Activated naive CD8-positive, alpha-beta T cell treated with anti-CD3 and anti-CD28 coated beads, Interleukin-2, amount 50 U/mL, for 24 hours (primary cell): Measurements from ENCODE around the gene CDC37.

Experiments used
- ATAC-seq: fragments of 150-1000 bp; cut with Tn5 transposase; one replicate; pipeline ENCODE4 v1.10.0; 2021
- DNase-seq: peaks from one replicate; pipeline ENCODE4 v3.0.0; 2021
- H3K27ac Mint-ChIP-seq: one replicate; pipeline ENCODE4 v1.8.0; 2021; ENCODE audit warnings: mild to moderate bottlenecking, mixed read lengths
- H3K27me3 Mint-ChIP-seq: one replicate; pipeline ENCODE4 v1.8.0; 2021; ENCODE audit warnings: mixed read lengths
- H3K36me3 Mint-ChIP-seq: one replicate; pipeline ENCODE4 v1.8.0; 2021; ENCODE audit warnings: low read depth, mixed read lengths
- H3K4me1 Mint-ChIP-seq: one replicate; pipeline ENCODE4 v1.8.0; 2021; ENCODE audit warnings: mixed read lengths
- H3K4me3 Mint-ChIP-seq: one replicate; pipeline ENCODE4 v1.8.0; 2021; ENCODE audit warnings: mild to moderate bottlenecking, moderate library complexity, mixed read lengths
- H3K9me3 Mint-ChIP-seq: one replicate; pipeline ENCODE4 v1.8.0; 2021; ENCODE audit warnings: mixed read lengths

Gene CDC37

DNA sequence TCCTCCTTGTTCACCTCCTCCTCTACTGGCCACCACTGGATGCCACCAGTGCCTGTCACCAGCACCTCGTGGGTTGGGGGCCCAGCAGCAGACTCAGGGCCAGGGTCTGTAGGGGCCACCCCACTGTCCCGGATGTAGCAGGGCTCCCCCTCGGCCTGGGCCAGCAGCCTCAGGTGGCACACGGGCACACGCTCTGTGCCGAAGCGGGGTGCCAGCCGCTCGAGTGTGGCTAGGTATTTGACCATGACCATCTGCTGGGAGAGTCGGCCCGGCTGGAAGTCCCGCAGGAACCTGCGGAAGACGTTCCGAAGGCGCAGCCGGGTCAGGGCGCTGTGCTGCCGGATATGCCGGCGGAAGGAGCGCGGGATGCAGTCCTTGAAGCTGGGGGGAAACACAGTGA lies 37.8 kb downstream of the CDC37 start:
- Mint-ChIP-seq H3K4me3 (no peak overlapping the region), H3K4me1 (peaks cover 9% of the 10 kb centered on the region), H3K27ac (no peak overlapping the region), H3K27me3 (no peaks in the 10 kb centered on the region), H3K9me3 (no peaks in the 10 kb centered on the region), H3K36me3 (peaks cover 34% of the 10 kb centered on the region)
- no peak for DNase-seq
- ATAC-seq: no peak

DNA sequence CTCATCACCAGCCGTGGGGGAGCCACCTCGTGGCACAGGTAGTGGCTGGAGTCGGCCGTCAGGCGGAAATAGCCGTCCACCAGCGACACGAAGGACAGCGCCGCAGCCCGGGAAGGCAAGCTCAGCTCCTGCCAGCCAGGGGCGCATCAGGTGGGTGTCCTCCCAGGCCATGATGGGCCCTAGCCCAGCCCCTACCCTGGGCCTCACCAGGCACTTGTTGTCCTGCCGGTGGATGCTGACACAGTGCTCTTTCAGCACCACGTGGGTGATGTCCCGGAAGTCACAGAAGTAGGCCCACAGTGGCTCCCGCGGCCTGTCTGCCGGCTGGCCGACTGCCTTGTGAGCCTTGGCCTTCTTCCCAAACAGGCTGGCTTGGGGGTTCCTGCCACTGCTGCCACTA lies 38.7 kb downstream of the CDC37 start:
- no peak for ATAC-seq
- Mint-ChIP-seq H3K4me1 (peaks cover 9% of the 10 kb centered on the region), H3K27ac (no peak overlapping the region), H3K27me3 (no peaks in the 10 kb centered on the region), H3K9me3 (no peaks in the 10 kb centered on the region), H3K4me3 (no peak overlapping the region), H3K36me3 (peaks cover 33% of the 10 kb centered on the region)
- DNase-seq: no peak

- Mint-ChIP-seq H3K4me1 (peaks cover 7% of the 10 kb centered on the region), H3K9me3 (no peaks in the 10 kb centered on the region), H3K27me3 (no peaks in the 10 kb centered on the region), H3K27ac (no peak overlapping the region), H3K4me3 (no peak overlapping the region), H3K36me3 (peaks cover 28% of the 10 kb centered on the region)
- no peak for DNase-seq
- ATAC-seq: peak; percentile 29
Measured at GRCh38 chr19:10363789-10364281, 39.5 kb downstream of the CDC37 start.

GRCh38 chr19:10362259-10362658 lies 41.1 kb downstream of the CDC37 start:
- Mint-ChIP-seq H3K27me3 (no peaks in the 10 kb centered on the region), H3K36me3 (peaks cover 27% of the 10 kb centered on the region), H3K9me3 (no peaks in the 10 kb centered on the region), H3K4me1 (no peaks in the 10 kb centered on the region), H3K27ac (no peak overlapping the region), H3K4me3 (no peak overlapping the region)
- DNase-seq: no peak
- ATAC-seq: no peak

DNA sequence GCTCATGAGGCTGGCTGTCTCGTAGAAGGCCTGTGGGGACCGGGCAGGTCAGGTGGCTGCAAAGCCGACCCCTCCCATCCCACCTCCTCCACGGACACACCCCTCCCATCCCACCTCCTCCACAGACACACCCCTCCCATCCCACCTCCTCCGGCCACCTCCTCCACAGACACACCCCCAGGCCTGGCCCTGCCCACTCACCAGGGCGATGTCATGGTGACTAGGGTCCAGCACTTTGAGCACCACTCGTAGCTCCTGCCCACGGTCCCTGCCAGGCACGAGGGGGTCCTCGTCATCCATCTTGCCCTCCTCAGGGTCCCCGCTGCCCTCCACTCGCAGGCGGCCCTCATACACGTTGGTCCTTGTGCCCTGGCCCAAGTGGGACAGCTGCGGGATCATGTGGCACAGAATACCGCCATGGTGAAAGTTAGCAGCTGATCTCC lies 41.8 kb downstream of the CDC37 start:
- DNase-seq (no peak), ATAC-seq (no peak)
- peaks cover 24% of the 10 kb centered on the region for H3K36me3 Mint-ChIP-seq
- H3K4me1 Mint-ChIP-seq: no peaks in the 10 kb centered on the region
- H3K4me3 Mint-ChIP-seq: no peak overlapping the region
- no peaks in the 10 kb centered on the region for H3K27me3 Mint-ChIP-seq
- H3K9me3 Mint-ChIP-seq: no peaks in the 10 kb centered on the region
- no peak overlapping the region for H3K27ac Mint-ChIP-seq

DNA sequence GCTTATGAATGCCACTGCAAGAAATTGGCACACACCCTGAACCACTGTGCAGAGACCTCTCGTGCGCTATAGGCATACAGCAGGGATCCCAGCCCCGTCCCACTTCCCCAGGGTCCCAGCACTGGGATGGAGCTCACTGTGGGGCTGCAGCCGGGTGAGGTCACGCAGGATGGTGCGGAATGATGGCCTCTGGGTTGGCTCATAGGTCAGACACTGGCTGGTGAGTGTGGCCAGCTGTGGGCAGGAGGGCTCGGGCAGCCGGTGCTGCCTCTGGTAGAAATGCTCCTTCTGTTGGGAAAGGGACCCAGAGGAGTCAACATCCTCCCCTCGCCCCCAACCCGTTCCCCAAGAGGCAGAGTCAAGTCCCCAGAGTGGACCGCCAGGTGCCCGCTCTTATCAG lies 46.9 kb downstream of the CDC37 start:
- Mint-ChIP-seq H3K36me3 (peaks cover 27% of the 10 kb centered on the region), H3K4me3 (no peak overlapping the region)

GRCh38 chr19:10353793-10354391 lies 49.5 kb downstream of the CDC37 start:
- H3K27me3 Mint-ChIP-seq: no peaks in the 10 kb centered on the region
- DNase-seq: peak; percentile 69

More for the DNA sequence above, 46.9 kb downstream of the CDC37 start:
- H3K27ac Mint-ChIP-seq: no peak overlapping the region
- no peaks in the 10 kb centered on the region for H3K9me3 Mint-ChIP-seq
- no peaks in the 10 kb centered on the region for H3K27me3 Mint-ChIP-seq
- DNase-seq (no peak), ATAC-seq (no peak)
- no peaks in the 10 kb centered on the region for H3K4me1 Mint-ChIP-seq

GRCh38 chr19:10352764-10353671 lies 50.3 kb downstream of the CDC37 start:
- peak; percentile 51 for ATAC-seq
- DNase-seq: no peak
- no peak overlapping the region for H3K4me3 Mint-ChIP-seq
- peaks cover 23% of the 10 kb centered on the region for H3K36me3 Mint-ChIP-seq
- H3K4me1 Mint-ChIP-seq: no peaks in the 10 kb centered on the region
- no peaks in the 10 kb centered on the region for H3K27me3 Mint-ChIP-seq
- no peaks in the 10 kb centered on the region for H3K9me3 Mint-ChIP-seq
- H3K27ac Mint-ChIP-seq: no peak overlapping the region

More at GRCh38 chr19:10353793-10354391, 49.5 kb downstream of the CDC37 start:
- Mint-ChIP-seq H3K4me1 (no peaks in the 10 kb centered on the region), H3K36me3 (peaks cover 25% of the 10 kb centered on the region), H3K4me3 (no peak overlapping the region), H3K9me3 (no peaks in the 10 kb centered on the region), H3K27ac (no peak overlapping the region)
- ATAC-seq: peak; percentile 38

DNA sequence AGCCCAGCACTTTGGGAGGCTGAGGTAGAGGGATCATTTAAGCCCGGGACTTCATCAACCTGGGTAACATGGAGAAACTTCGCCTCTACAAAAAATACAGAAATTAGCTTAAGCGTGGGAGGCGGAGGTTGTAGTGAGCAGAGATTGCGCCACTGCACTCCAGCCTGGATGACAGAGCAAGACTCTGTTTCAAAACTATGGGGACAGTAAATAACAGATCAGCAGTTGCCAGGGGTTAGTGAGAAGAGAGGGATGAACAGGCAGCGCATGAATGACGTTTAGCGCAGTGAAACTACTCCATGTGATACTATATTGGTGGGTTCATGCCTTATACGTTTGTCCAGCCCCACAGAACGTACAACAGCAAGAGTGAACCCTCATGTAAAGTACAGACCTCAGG lies 56.8 kb downstream of the CDC37 start:
- no peaks in the 10 kb centered on the region for H3K4me1 Mint-ChIP-seq
- no peaks in the 10 kb centered on the region for H3K9me3 Mint-ChIP-seq
- peaks cover 6% of the 10 kb centered on the region for H3K36me3 Mint-ChIP-seq
- no peak overlapping the region for H3K4me3 Mint-ChIP-seq
- DNase-seq: no peak
- H3K27ac Mint-ChIP-seq: no peak overlapping the region
- ATAC-seq: no peak
- no peaks in the 10 kb centered on the region for H3K27me3 Mint-ChIP-seq

- Mint-ChIP-seq H3K9me3 (no peaks in the 10 kb centered on the region), H3K27me3 (no peaks in the 10 kb centered on the region), H3K4me1 (peaks cover 10% of the 10 kb centered on the region), H3K36me3 (no peaks in the 10 kb centered on the region), H3K27ac (no peak overlapping the region), H3K4me3 (no peak overlapping the region)
- ATAC-seq (no peak), DNase-seq (no peak)
Measured at GRCh38 chr19:10344780-10345179, 58.6 kb downstream of the CDC37 start.

- Mint-ChIP-seq H3K36me3 (peaks cover under 1% of the 10 kb centered on the region), H3K27me3 (no peaks in the 10 kb centered on the region), H3K9me3 (no peaks in the 10 kb centered on the region), H3K4me1 (peaks cover 22% of the 10 kb centered on the region), H3K27ac (no peak overlapping the region), H3K4me3 (no peak overlapping the region)
- no peak for ATAC-seq
- DNase-seq: no peak
Measured at GRCh38 chr19:10343495-10343894, 59.8 kb downstream of the CDC37 start.
